H1 (cell line): ENCODE data around the gene CXCL17. TPM values are rescaled to one million over a fixed set of nuclear protein-coding genes. Genes with fewer than 3 reads are reported as not detected.

Experiments
- CTCF ChIA-PET: fragments of 300-600 bp; sonication (Branson Sonifier 250); formaldehyde crosslinking; loops from one replicate; lab custom pipeline; 2021; ENCODE audit not compliant: partially characterized antibody; lab: Charles Lee
- POLR2A ChIA-PET: fragments of 300-600 bp; sonication (Branson Sonifier 250); formaldehyde crosslinking; loops from one replicate; lab custom pipeline; 2021; ENCODE audit warnings: inconsistent platforms; ENCODE audit not compliant: partially characterized antibody; lab: Charles Lee
- DNase-seq, 2 experiments: peaks; one replicate each; pipeline versions ENCODE4 v3.0.0 to v3.0.0-alpha.2; 2010 to 2022; ENCODE audit warnings: low spot score in 2 of 2, low read depth in 1 of 2, mixed read lengths in 1 of 2
- FAIRE-seq: peaks from 2 replicates; lab custom pipeline; 2011; peaks lifted over from hg19 to GRCh38; lab: Jason Lieb, UNC
- H2AFZ ChIP-seq: 2 replicates; pipeline ENCODE4 v1.8.1; 2012; ENCODE audit warnings: low read length, inconsistent platforms
- H2AK5ac ChIP-seq: 2 replicates; pipeline ENCODE4 v1.6.1; 2013; ENCODE audit warnings: low read depth, low read length
- H2BK120ac ChIP-seq: replicated peaks from 2 replicates; pipeline ENCODE3; 2013; ENCODE audit warnings: low read depth, low read length, inconsistent platforms
- H2BK12ac ChIP-seq: 2 replicates; pipeline ENCODE4 v1.6.1; 2013; ENCODE audit warnings: low read depth, low read length
- H2BK15ac ChIP-seq: 2 replicates; pipeline ENCODE4 v1.6.1; 2013; ENCODE audit warnings: low read length
- H2BK20ac ChIP-seq: 2 replicates; pipeline ENCODE4 v1.6.1; 2013; ENCODE audit warnings: low read length
- H2BK5ac ChIP-seq: 2 replicates; pipeline ENCODE4 v1.6.1; 2013; ENCODE audit warnings: low read depth, low read length
- H3K14ac ChIP-seq: 2 replicates; pipeline ENCODE4 v1.6.1; 2013; ENCODE audit warnings: inconsistent platforms; ENCODE audit not compliant: insufficient read length
- H3K18ac ChIP-seq: 2 replicates; pipeline ENCODE4 v1.6.1; 2013; ENCODE audit warnings: low read length; ENCODE audit errors: extremely low read depth
- H3K23ac ChIP-seq: 2 replicates; pipeline ENCODE4 v1.6.1; 2013; ENCODE audit warnings: inconsistent platforms; ENCODE audit not compliant: insufficient read length
- H3K23me2 ChIP-seq: 2 replicates; pipeline ENCODE4 v1.6.1; 2013; ENCODE audit warnings: low read depth, low read length
- H3K27ac ChIP-seq: 2 replicates; pipeline ENCODE4 v1.6.1; 2011; ENCODE audit warnings: low read depth, low read length, inconsistent platforms
- H3K27me3 ChIP-seq, 4 experiments: replicated peaks in 1 of 4; 1 replicate in 1 of 4; 2 replicates in 3 of 4; pipeline versions ENCODE4 v1.6.1 to v1.8.1; 2011 to 2013; ENCODE audit warnings: low read length in 3 of 4, mild to moderate bottlenecking in 3 of 4, inconsistent platforms in 2 of 4, mixed read lengths in 2 of 4, moderate library complexity in 1 of 4; ENCODE audit not compliant: control insufficient read depth in 3 of 4, insufficient read depth in 3 of 4; ENCODE audit errors: extremely low read depth in 1 of 4
- H3K36me3 ChIP-seq, 4 experiments: 2 replicates each; pipeline versions ENCODE4 v1.6.1 to v1.8.1; 2011 to 2013; ENCODE audit warnings: mild to moderate bottlenecking in 4 of 4, low read length in 3 of 4, moderate library complexity in 2 of 4, control low read depth in 1 of 4, inconsistent platforms in 1 of 4; ENCODE audit not compliant: insufficient read depth in 4 of 4, control insufficient read depth in 2 of 4
- H3K4ac ChIP-seq: replicated peaks from 2 replicates; pipeline ENCODE3; 2013; ENCODE audit warnings: low read length, low read depth, mixed read lengths, inconsistent platforms; ENCODE audit not compliant: insufficient read length
- H3K4me1 ChIP-seq, 4 experiments: replicated peaks in 1 of 4; 1 replicate in 1 of 4; 2 replicates in 3 of 4; pipeline versions ENCODE4 v1.6.1 to v1.8.1; 2011 to 2013; ENCODE audit warnings: low read length in 3 of 4, inconsistent platforms in 2 of 4, mixed read lengths in 1 of 4; ENCODE audit not compliant: insufficient read depth in 4 of 4, control insufficient read depth in 3 of 4
- H3K4me2 ChIP-seq, 2 experiments: 2 replicates each; pipeline versions ENCODE4 v1.6.1 to v1.8.1; 2011 to 2013; ENCODE audit warnings: low read depth in 2 of 2, low read length in 2 of 2, control low read depth in 1 of 2, inconsistent platforms in 1 of 2, mild to moderate bottlenecking in 1 of 2; ENCODE audit not compliant: insufficient read depth in 1 of 2
- H3K4me3 ChIP-seq, 4 experiments: fragments of 200-600, 300-600 bp in 1 of 4; sonication (generic), shearing (Covaris generic), sonication (Bioruptor Twin) in 1 of 4; 2 replicates each; pipeline versions ENCODE4 v1.5.1 to v1.8.1; 2011 to 2016; ENCODE audit warnings: low read length in 4 of 4, low read depth in 3 of 4, control low read depth in 2 of 4, inconsistent platforms in 2 of 4, mild to moderate bottlenecking in 2 of 4, mixed read lengths in 1 of 4, moderate library complexity in 1 of 4; ENCODE audit not compliant: insufficient read depth in 2 of 4; ENCODE audit errors: extremely low read depth in 1 of 4
- H3K56ac ChIP-seq: replicated peaks from 2 replicates; pipeline ENCODE3; 2013; ENCODE audit warnings: low read depth, mild to moderate bottlenecking, mixed read lengths, low read length, inconsistent platforms; ENCODE audit not compliant: insufficient read length
- H3K79me1 ChIP-seq: 2 replicates; pipeline ENCODE4 v1.6.1; 2013; ENCODE audit warnings: low read depth, low read length, control low read depth
- H3K79me2 ChIP-seq, 2 experiments: 2 replicates each; pipeline versions ENCODE4 v1.6.1 to v1.8.1; 2012 to 2013; ENCODE audit warnings: low read length in 2 of 2, mild to moderate bottlenecking in 2 of 2, inconsistent platforms in 1 of 2; ENCODE audit not compliant: insufficient read depth in 2 of 2, control insufficient read depth in 1 of 2
- H3K9ac ChIP-seq, 4 experiments: replicated peaks in 1 of 4; 1 replicate in 1 of 4; 2 replicates in 3 of 4; pipeline versions ENCODE4 v1.6.1 to v1.8.1; 2011 to 2013; ENCODE audit warnings: low read depth in 3 of 4, low read length in 3 of 4, control low read depth in 2 of 4, mild to moderate bottlenecking in 2 of 4, moderate library complexity in 2 of 4, inconsistent platforms in 1 of 4; ENCODE audit errors: extremely low read depth in 1 of 4
- H3K9me3 ChIP-seq, 2 experiments: 2 replicates each; pipeline versions ENCODE4 v1.6.1 to v1.8.1; 2012 to 2013; ENCODE audit warnings: mild to moderate bottlenecking in 2 of 2, moderate library complexity in 2 of 2, control low read depth in 1 of 2, inconsistent platforms in 1 of 2, low read depth in 1 of 2, low read length in 1 of 2, mixed read lengths in 1 of 2; ENCODE audit not compliant: insufficient read depth in 2 of 2
- H4K20me1 ChIP-seq, 2 experiments: replicated peaks in 1 of 2; 2 replicates each; pipeline versions ENCODE3 to v1.8.1; 2011 to 2013; ENCODE audit warnings: inconsistent platforms in 2 of 2, low read length in 2 of 2, mild to moderate bottlenecking in 1 of 2; ENCODE audit not compliant: insufficient read depth in 2 of 2, control insufficient read depth in 1 of 2
- H4K5ac ChIP-seq: 2 replicates; pipeline ENCODE4 v1.6.1; 2013; ENCODE audit warnings: low read length, low read depth, mixed read lengths, inconsistent platforms; ENCODE audit not compliant: insufficient read length
- H4K8ac ChIP-seq: 2 replicates; pipeline ENCODE4 v1.8.0; 2013; ENCODE audit warnings: mild to moderate bottlenecking, moderate library complexity, low read length, inconsistent platforms; ENCODE audit not compliant: insufficient read depth; ENCODE audit errors: extremely low read depth
- H4K91ac ChIP-seq: replicated peaks from 2 replicates; pipeline ENCODE3; 2013; ENCODE audit warnings: low read length, mixed read lengths, inconsistent platforms; ENCODE audit not compliant: insufficient read length
- BRCA1 ChIP-seq: IDR thresholded peaks from 2 replicates; pipeline ENCODE4 v1.6.1; 2012; ENCODE audit warnings: low read depth, low read length, improper control_type of control experiment
- GTF2F1 ChIP-seq: IDR thresholded peaks from 2 replicates; pipeline ENCODE4 v1.6.1; 2012; ENCODE audit warnings: low read depth, low read length, improper control_type of control experiment, borderline replicate concordance
- SIRT6 ChIP-seq: IDR thresholded peaks from one replicate; pipeline ENCODE4 v1.7.1; 2012; ENCODE audit warnings: low read length, inconsistent platforms
- WGBS, 2 experiments: shearing (Covaris generic) in 1 of 2; methylation state at CpG; one replicate each; pipeline versions ENCODE4 v1.1.6 to v1.1.7; 2013 to 2015; ENCODE audit warnings: low lambda C conversion rate in 2 of 2, mixed read lengths in 2 of 2, inconsistent platforms in 1 of 2, low coverage in 1 of 2, missing lambda C conversion rate in 1 of 2; ENCODE audit not compliant: insufficient replicate concordance in 2 of 2, insufficient coverage in 1 of 2, insufficient read length in 1 of 2; ENCODE audit errors: extremely low coverage in 1 of 2, missing lambda C conversion rate in 1 of 2; 5-methylcytosine and 5-hydroxymethylcytosine counted together
- polyA plus RNA-seq, 7 experiments: library from polyadenylated mRNA; depleted of rRNA in 3 of 7; stranded (reverse) in 5 of 7; unstranded in 2 of 7; fragments of >200 nt in 5 of 7; fragments of 200-250 nt in 2 of 7; gene quantifications; 1 replicate in 5 of 7; 2 replicates in 1 of 7; 4 replicates in 1 of 7; pipeline versions ENCODE4 v1.2.1 to v1.2.3, GENCODE V29; 2011 to 2013; ENCODE audit warnings: missing spikeins in 2 of 7, mixed read lengths in 2 of 7
- total RNA-seq: library from RNA; stranded (reverse); fragmentation: NEBNext Ultra II Directional; extraction: Animal tissue kit (Norgen Biotek cat#: 25700); gene quantifications from 2 replicates; pipeline ENCODE4 v1.2.1, GENCODE V29; 2021
- TF ChIP-seq, protein P1 (sequence below): IDR thresholded peaks from 2 replicates; pipeline ENCODE4 v1.6.1; 2012; ENCODE audit warnings: low read length, inconsistent platforms

CXCL17 gene
- total and polyA plus RNA-seq, 2 of the 8 experiments (the other 6 are each of a cell fraction or from before 2014, with no cell fraction given) = not detected

DNA sequence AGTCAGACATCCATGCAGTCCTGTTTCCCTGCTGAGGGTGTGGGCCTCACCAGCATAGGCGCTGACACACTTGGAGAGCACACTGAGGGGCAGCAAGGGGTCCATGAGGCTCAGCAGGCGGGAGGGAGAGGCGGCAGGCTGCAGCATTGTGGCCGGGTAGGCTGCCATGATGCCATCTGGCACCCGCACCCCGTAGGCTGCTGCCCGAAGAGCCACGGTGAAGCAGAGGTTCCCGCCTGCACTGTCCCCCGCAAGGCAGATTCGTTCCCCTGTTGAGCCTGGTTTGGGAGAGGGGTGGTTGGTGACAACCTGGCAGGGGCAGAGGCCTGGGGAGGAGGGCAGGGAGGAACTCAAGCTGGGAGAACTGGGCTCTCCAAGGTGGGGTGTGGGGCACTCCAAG is 36.6 kb downstream of the CXCL17 start:
- H3K79me2 ChIP-seq = no peaks in the 10 kb centered on the region
- CTCF ChIA-PET = interaction anchor here (1.0 to 6.6 kb wide), 4 partner anchors 14 to 1359 kb away, joined by 3 to 38 read pairs (median 4); no protein-coding TSS in a partner anchor
- no peak overlapping the region for H4K5ac ChIP-seq
- no peak overlapping the region for H3K18ac ChIP-seq
- POLR2A ChIA-PET = interaction anchor here (1.1 to 1.4 kb wide), 3 partner anchors 10 to 18 kb away, joined by 3 to 5 read pairs (median 3); no protein-coding TSS in a partner anchor
- peaks cover 3% of the 10 kb centered on the region; the same call in 1 of the 2 replicates for H3K79me1 ChIP-seq
- peaks cover 13% of the 10 kb centered on the region; the same call in 1 of the 2 replicates for H3K23me2 ChIP-seq
- no peak overlapping the region for H3K4me3 ChIP-seq
- no peak overlapping the region; the same call in 1 of the 2 replicates for H2BK5ac ChIP-seq
- no peaks in the 10 kb centered on the region; a peak in 3 of 8 replicates for H3K36me3 ChIP-seq
- H3K14ac ChIP-seq = no peak overlapping the region
- TF ChIP-seq, protein P1, sequence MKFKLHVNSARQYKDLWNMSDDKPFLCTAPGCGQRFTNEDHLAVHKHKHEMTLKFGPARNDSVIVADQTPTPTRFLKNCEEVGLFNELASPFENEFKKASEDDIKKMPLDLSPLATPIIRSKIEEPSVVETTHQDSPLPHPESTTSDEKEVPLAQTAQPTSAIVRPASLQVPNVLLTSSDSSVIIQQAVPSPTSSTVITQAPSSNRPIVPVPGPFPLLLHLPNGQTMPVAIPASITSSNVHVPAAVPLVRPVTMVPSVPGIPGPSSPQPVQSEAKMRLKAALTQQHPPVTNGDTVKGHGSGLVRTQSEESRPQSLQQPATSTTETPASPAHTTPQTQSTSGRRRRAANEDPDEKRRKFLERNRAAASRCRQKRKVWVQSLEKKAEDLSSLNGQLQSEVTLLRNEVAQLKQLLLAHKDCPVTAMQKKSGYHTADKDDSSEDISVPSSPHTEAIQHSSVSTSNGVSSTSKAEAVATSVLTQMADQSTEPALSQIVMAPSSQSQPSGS = no peak
- TF ChIP-seq SIRT6 (no peak), BRCA1 (no peak), GTF2F1 (no peak)
- peaks cover 0 to 14% (median 10%) of the 10 kb centered on the region in 4 experiments; a peak in 5 of 7 replicates for H3K27me3 ChIP-seq
- no peak overlapping the region for H2BK20ac ChIP-seq
- 92% methylated on average over 8 of the region's 11 CpGs; no CpG with 5 or more reads in 1 of the 2 experiments for WGBS, 2 experiments
- no peak overlapping the region for H2BK12ac ChIP-seq
- no peak overlapping the region for H4K91ac ChIP-seq
- no peak overlapping the region for H3K4me2 ChIP-seq
- no peak for FAIRE-seq
- no peaks in the 10 kb centered on the region for H3K9me3 ChIP-seq
- DNase-seq = no peak
- H3K23ac ChIP-seq = no peak overlapping the region
- peaks cover 16 to 27% of the 10 kb centered on the region in 2 experiments for H4K20me1 ChIP-seq
- H2BK120ac ChIP-seq = no peak overlapping the region
- H4K8ac ChIP-seq = no peak overlapping the region
- no peak overlapping the region for H3K9ac ChIP-seq
- peaks cover 1 to 8% (median 5%) of the 10 kb centered on the region in 4 experiments; a peak in 6 of 7 replicates for H3K4me1 ChIP-seq
- H2AK5ac ChIP-seq = no peak overlapping the region
- H3K27ac ChIP-seq = no peak overlapping the region
- H3K4ac ChIP-seq = no peak overlapping the region
- no peak overlapping the region for H2BK15ac ChIP-seq
- no peak overlapping the region for H3K56ac ChIP-seq
- no peak overlapping the region for H2AFZ ChIP-seq
